NCI-H774 (cell line): ENCODE measurements around the gene RRH.

Source experiments
- DNase-seq: peaks from one replicate; lab custom pipeline; 2025; lab: John Stamatoyannopoulos, UW

RRH gene

GRCh38 chr4:109887071-109887470 is 59.3 kb downstream of the RRH start:
- no peak for DNase-seq

GRCh38 chr4:109890076-109890475 is 62.3 kb downstream of the RRH start:
- no peak for DNase-seq
